Skeletal muscle tissue (tissue), 4 donors: ENCODE results near the gene PCDHGA5. TPM values are rescaled to one million over a fixed set of nuclear protein-coding genes. Genes with fewer than 3 reads are reported as not detected.
"Not testable (repeated sequence)": the region's sequence is repeated elsewhere in the genome, so short reads cannot be mapped to it uniquely, and the experiment has no call there.

Experiments used
- H3K27ac ChIP-seq: one replicate; pipeline ENCODE4 v1.7.0; 2013; ENCODE audit warnings: mild to moderate bottlenecking, low read depth, low read length, inconsistent platforms
- H3K27me3 ChIP-seq, 3 donors: one replicate each; pipeline ENCODE4 v1.7.0; 2013; ENCODE audit warnings: low read length in 3 of 3; ENCODE audit not compliant: control insufficient read depth in 3 of 3, insufficient read depth in 3 of 3
- H3K36me3 ChIP-seq, 3 donors: one replicate each; pipeline ENCODE4 v1.7.0; 2013; ENCODE audit warnings: low read length in 3 of 3; ENCODE audit not compliant: control insufficient read depth in 3 of 3, insufficient read depth in 3 of 3
- H3K4me1 ChIP-seq, 3 donors: one replicate each; pipeline ENCODE4 v1.7.0; 2013; ENCODE audit warnings: low read length in 3 of 3, mild to moderate bottlenecking in 3 of 3; ENCODE audit not compliant: control insufficient read depth in 3 of 3, insufficient read depth in 3 of 3
- H3K4me3 ChIP-seq, 3 donors: one replicate each; pipeline ENCODE4 v1.7.0; 2013; ENCODE audit warnings: low read length in 3 of 3
- H3K9ac ChIP-seq, 3 donors: one replicate each; pipeline ENCODE4 v1.7.0; 2013; ENCODE audit warnings: low read length in 3 of 3, mild to moderate bottlenecking in 3 of 3, moderate library complexity in 2 of 3, low read depth in 1 of 3
- H3K9me3 ChIP-seq, 3 donors: one replicate each; pipeline ENCODE4 v1.7.0; 2013; ENCODE audit warnings: low read length in 3 of 3; ENCODE audit not compliant: control insufficient read depth in 3 of 3
- total RNA-seq: library from RNA; depleted of rRNA; stranded (reverse); fragments of >200 nt; gene quantifications from one replicate; pipeline ENCODE4 v1.2.3, GENCODE V29; 2014
- donor health status: Osteomylitis.

The PCDHGA5 gene
- total RNA-seq, 1 donor from 2014 or later = 2.1 TPM

DNA sequence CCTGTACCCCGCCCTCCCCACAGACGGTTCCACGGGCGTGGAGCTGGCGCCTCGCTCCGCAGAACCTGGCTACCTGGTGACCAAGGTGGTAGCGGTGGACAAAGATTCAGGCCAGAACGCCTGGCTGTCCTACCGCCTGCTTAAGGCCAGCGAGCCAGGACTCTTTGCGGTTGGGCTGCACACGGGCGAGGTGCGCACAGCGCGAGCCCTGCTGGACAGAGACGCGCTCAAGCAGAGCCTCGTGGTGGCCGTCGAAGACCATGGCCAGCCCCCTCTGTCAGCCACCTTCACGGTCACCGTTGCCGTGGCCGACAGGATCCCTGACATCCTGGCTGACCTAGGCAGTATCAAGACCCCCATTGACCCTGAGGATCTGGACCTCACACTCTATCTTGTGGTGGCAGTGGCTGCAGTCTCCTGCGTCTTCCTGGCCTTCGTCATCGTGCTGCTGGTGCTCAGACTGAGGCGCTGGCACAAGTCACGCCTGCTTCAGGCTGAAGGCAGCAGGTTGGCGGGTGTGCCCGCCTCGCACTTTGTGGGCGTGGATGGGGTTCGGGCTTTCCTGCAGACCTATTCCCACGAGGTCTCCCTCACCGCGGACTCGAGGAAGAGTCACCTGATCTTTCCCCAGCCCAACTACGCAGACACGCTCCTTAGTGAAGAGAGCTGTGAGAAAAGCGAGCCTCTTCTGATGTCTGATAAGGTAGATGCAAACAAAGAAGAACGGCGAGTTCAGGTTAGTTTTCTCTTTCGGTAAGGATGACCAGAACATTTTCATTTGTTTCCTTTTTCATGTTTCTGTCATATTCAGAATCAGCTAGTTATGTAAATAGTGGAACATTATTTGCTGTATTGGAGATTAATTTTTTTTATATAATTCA is 2.3 kb downstream of the PCDHGA5 start:
- H3K9me3 ChIP-seq = peaks cover 14 to 37% (median 28%) of the 10 kb centered on the region in 3 donors
- no peak overlapping the region for H3K27ac ChIP-seq
- no peak overlapping the region for H3K9ac ChIP-seq
- peaks cover 12 to 26% (median 16%) of the 10 kb centered on the region in 3 donors for H3K27me3 ChIP-seq
- H3K4me1 ChIP-seq = peaks cover 0 to 5% (median 0%) of the 10 kb centered on the region in 3 donors
- peaks cover 0 to 15% (median 7%) of the 10 kb centered on the region in 3 donors for H3K36me3 ChIP-seq
- H3K4me3 ChIP-seq = peak overlapping the region in 1 of 3 donors; percentile 27

DNA sequence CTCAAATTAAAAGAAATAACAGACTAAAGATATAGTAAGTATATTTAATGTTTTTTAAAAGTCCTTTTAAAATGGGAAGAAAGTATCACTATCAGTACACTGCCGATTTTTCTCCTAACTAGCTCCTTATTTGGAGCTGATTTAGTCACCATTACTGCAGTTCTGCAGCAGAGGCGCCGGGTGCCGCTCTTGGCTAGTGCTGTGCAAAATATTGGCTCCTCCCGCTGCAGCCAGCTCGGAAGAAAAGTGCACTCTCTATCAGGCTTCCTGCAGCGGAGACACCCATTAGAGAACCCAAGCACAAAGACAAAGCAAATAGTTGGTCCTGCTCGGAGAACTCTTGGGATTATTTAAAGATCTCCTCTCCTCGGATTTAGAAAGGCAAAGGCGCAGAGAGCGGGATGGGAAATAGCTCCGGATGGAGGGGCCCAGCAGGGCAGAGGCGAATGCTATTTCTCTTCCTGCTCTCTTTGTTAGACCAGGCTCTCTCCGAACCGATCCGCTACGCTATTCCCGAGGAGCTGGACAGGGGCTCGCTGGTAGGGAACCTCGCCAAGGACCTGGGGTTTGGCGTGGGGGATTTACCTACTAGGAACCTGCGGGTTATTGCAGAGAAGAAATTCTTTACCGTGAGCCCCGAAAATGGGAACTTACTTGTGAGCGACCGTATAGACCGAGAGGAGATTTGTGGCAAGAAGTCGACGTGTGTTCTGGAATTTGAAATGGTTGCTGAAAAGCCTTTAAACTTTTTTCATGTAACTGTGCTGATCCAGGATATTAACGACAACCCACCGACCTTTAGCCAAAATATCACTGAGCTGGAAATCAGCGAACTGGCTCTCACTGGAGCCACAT is 6.3 kb downstream of the PCDHGA5 start, which contains the start of gene PCDHGB3:
Gene PCDHGB3, plus strand, starts transcription at position 249 of the 855 bp plus-strand sequence. Its CDS starts 153 bp downstream, at position 402.
- peaks cover 30 to 44% (median 32%) of the 10 kb centered on the region in 3 donors for H3K9me3 ChIP-seq
- H3K9ac ChIP-seq = peak within 1 kb of the TSS; percentile 34 to 54 (median 42)
- peaks cover 0 to 14% (median 5%) of the 10 kb centered on the region in 3 donors for H3K36me3 ChIP-seq
- H3K27ac ChIP-seq = no peak within 1 kb of the TSS
- peaks cover 16 to 18% (median 17%) of the 10 kb centered on the region in 3 donors for H3K27me3 ChIP-seq
- peak within 1 kb of the TSS; percentile 55 to 61 (median 58) for H3K4me3 ChIP-seq
- H3K4me1 ChIP-seq = peaks cover 0 to 11% (median 0%) of the 10 kb centered on the region in 3 donors

DNA sequence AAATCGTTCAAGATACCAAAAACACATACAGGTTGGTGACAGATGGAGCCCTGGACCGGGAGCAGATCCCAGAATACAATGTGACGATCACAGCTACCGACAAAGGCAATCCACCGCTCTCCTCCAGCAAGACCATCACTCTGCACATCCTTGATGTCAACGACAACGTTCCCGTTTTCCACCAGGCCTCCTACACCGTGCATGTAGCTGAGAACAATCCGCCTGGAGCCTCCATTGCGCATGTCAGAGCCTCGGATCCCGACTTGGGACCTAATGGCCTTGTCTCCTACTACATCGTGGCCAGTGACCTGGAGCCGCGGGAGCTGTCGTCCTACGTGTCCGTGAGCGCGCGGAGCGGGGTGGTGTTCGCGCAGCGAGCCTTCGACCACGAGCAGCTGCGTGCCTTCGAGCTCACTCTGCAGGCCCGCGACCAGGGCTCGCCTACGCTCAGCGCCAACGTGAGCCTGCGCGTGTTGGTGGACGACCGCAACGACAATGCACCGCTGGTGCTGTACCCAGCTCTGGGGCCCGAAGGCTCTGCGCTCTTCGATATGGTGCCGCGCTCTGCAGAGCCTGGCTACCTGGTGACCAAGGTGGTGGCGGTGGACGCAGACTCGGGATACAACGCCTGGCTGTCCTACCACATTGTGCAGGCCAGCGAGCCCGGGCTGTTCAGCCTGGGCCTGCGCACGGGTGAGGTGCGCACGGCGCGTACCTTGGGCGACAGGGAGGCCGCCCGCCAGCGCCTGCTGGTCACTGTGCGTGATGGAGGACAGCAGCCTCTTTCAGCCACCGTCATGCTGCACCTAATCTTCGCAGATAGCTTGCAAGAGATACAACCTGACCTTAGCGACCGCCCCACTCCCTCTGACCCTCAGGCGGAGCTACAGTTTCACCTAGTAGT is 7.9 kb downstream of the PCDHGA5 start:
- Histone ChIP-seq H3K4me3 (peak overlapping the region; percentile 33 to 41 (median 36)), H3K27me3 (peaks cover 9 to 17% (median 10%) of the 10 kb centered on the region in 3 donors), H3K36me3 (peaks cover 0 to 10% (median 2%) of the 10 kb centered on the region in 3 donors), H3K27ac (no peak overlapping the region), H3K9me3 (peaks cover 21 to 41% (median 28%) of the 10 kb centered on the region in 3 donors), H3K9ac (no peak overlapping the region), H3K4me1 (peaks cover 0 to 11% (median 0%) of the 10 kb centered on the region in 3 donors)

DNA sequence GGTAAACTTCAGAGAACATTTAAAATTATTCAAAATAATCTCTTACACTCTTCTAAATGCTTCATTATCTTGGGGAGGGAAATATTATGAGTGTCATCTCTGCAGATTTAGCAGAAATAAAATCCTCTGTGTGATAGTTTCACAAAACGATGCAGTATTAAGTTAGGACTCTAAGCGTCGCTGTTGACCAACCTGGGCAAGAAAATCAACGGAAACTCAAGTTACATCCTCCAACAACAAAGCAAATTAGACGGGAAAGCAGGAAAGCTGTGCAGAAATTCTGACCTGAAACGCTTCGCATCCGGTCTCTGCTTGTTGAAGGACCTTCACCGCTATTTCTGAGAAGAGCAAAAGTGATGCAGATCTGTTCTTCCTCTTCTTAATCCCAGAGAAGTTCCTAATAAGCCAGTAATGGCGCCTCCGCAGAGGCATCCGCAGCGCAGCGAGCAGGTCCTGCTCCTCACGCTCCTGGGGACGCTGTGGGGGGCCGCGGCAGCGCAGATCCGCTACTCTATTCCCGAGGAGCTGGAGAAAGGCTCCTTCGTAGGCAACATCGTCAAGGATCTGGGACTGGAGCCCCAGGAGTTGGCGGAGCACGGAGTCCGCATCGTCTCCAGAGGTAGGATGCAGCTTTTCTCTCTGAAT is 9.8 kb downstream of the PCDHGA5 start, which contains the start of gene PCDHGA6:
Gene PCDHGA6, plus strand, starts transcription at position 219 of the 645 bp plus-strand sequence. Its CDS starts 193 bp downstream, at position 412.
- Histone ChIP-seq H3K9ac (peak within 1 kb of the TSS in 1 of 3 donors; percentile 33), H3K9me3 (peaks cover 21 to 41% (median 26%) of the 10 kb centered on the region in 3 donors), H3K27me3 (peaks cover 9 to 17% (median 10%) of the 10 kb centered on the region in 3 donors), H3K36me3 (peaks cover 0 to 10% (median 2%) of the 10 kb centered on the region in 3 donors), H3K27ac (no peak within 1 kb of the TSS), H3K4me1 (peaks cover 0 to 11% (median 0%) of the 10 kb centered on the region in 3 donors), H3K4me3 (peak within 1 kb of the TSS; percentile 57 to 63 (median 61))

DNA sequence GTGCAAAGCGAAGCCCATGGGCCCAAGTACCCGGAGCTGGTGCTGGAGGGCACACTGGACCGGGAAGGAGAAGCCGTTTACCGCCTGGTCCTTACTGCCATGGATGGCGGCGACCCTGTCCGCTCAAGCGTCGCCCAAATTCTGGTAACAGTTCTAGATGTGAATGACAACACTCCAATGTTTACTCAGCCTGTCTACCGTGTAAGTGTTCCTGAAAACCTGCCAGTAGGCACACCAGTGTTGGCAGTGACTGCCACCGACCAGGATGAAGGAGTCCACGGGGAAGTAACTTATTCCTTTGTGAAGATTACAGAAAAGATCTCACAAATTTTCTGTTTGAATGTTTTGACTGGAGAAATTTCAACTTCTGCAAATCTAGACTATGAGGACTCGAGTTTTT is 10.7 kb downstream of the PCDHGA5 start:
- H3K4me3 ChIP-seq = peak overlapping the region; percentile 41 to 61 (median 57)
- H3K9me3 ChIP-seq = peaks cover 21 to 41% (median 24%) of the 10 kb centered on the region in 3 donors
- peaks cover 9 to 17% (median 10%) of the 10 kb centered on the region in 3 donors for H3K27me3 ChIP-seq
- H3K4me1 ChIP-seq = peaks cover 0 to 11% (median 0%) of the 10 kb centered on the region in 3 donors
- peaks cover 0 to 10% (median 2%) of the 10 kb centered on the region in 3 donors for H3K36me3 ChIP-seq
- no peak overlapping the region for H3K27ac ChIP-seq
- H3K9ac ChIP-seq = no peak overlapping the region

DNA sequence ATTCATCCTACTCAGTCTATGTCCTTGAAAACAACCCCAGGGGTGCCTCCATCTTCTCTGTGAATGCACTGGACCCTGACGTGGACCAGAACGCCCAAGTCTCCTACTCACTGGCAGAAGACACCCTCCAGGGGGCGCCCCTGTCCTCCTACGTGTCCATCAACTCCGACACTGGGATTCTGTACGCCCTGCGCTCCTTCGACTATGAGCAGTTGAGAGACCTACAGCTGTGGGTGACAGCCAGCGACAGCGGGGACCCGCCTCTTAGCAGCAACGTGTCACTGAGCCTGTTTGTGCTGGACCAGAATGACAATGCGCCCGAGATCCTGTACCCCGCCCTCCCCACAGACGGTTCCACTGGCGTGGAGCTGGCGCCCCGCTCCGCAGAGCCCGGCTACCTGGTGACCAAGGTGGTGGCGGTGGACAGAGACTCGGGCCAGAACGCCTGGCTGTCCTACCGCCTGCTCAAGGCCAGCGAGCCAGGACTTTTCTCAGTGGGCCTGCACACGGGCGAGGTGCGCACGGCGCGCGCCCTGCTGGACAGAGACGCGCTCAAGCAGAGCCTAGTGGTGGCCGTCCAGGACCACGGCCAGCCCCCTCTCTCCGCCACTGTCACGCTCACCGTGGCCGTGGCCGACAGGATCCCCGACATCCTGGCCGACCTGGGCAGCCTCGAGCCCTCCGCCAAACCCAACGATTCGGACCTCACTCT is 11.6 kb downstream of the PCDHGA5 start:
- Histone ChIP-seq H3K9me3 (peaks cover 21 to 36% (median 21%) of the 10 kb centered on the region in 3 donors), H3K4me1 (peaks cover 0 to 10% (median 0%) of the 10 kb centered on the region in 3 donors), H3K27me3 (peaks cover 9 to 17% (median 10%) of the 10 kb centered on the region in 3 donors)
- H3K36me3 ChIP-seq, H3K9ac ChIP-seq, H3K4me3 ChIP-seq, H3K27ac ChIP-seq: not testable (repeated sequence)

DNA sequence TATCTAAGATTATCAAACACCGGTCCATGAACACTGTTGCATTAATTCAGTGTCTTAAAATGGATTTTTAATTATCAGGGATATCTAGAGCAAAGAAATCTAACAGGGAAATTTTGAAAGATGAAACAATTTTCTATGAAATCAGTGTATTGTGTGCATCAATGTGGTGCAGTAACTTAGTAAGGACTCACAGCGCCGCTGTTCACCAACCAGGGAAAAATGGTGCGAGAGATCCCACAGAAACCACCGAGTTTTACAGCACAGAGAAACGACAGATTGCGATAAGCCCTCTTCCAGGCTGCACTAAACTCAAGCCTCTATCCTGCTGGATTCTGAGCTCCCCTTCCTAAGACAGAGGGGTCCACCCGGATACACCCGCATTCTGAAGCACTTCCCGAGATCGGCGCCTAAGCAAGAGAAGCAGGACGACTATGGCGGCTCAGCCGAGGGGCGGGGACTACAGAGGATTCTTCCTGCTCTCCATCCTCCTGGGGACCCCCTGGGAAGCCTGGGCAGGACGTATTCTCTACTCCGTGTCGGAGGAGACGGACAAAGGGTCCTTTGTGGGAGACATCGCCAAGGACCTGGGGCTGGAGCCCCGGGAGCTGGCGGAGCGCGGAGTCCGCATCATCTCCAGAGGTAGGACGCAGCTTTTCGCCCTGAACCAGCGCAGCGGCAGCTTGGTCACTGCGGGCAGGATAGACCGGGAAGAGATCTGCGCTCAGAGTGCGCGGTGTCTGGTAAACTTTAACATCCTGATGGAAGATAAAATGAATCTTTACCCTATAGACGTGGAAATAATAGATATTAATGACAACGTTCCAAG is 18.7 kb downstream of the PCDHGA5 start, which contains the start of gene PCDHGA7:
Gene PCDHGA7, plus strand, starts transcription at position 274 of the 826 bp plus-strand sequence. Its CDS starts 158 bp downstream, at position 432.
- H3K36me3 ChIP-seq = no peaks in the 10 kb centered on the region
- no peak within 1 kb of the TSS for H3K27ac ChIP-seq
- peaks cover 8 to 24% (median 14%) of the 10 kb centered on the region in 3 donors for H3K9me3 ChIP-seq
- H3K4me1 ChIP-seq = peaks cover 0 to 5% (median 0%) of the 10 kb centered on the region in 3 donors
- H3K9ac ChIP-seq = peak within 1 kb of the TSS in 1 of 3 donors; percentile 78
- peaks cover 0 to 3% (median 0%) of the 10 kb centered on the region in 3 donors for H3K27me3 ChIP-seq
- H3K4me3 ChIP-seq = peak within 1 kb of the TSS; percentile 58 to 69 (median 61)
